B cell (primary cell): ENCODE results near the gene SCAMP4. TPM values are rescaled to one million over a fixed set of nuclear protein-coding genes. Genes with fewer than 3 reads are reported as not detected.

Experiments used
- ATAC-seq: fragments of 200-7000 bp; cut with Tn5 transposase; one replicate; pipeline ENCODE4 v1.10.0; 2021; ENCODE audit warnings: low read depth, mild to moderate bottlenecking, moderate number of reproducible peaks, moderate library complexity
- CTCF ChIA-PET: fragments of 350-600 bp; sonication (Branson Sonifier 250); formaldehyde crosslinking; loops from one replicate; lab custom pipeline; 2021; ENCODE audit warnings: antibody characterized with exemption, inconsistent platforms; lab: Charles Lee
- POLR2A ChIA-PET: fragments of 350-600 bp; sonication (Branson Sonifier 250); formaldehyde crosslinking; loops from one replicate; lab custom pipeline; 2021; ENCODE audit warnings: antibody characterized with exemption; lab: Charles Lee
- DNase-seq: peaks from one replicate; pipeline ENCODE4 v3.0.0; 2013
- H2AFZ ChIP-seq: 2 replicates; pipeline ENCODE4 v1.6.1; 2012; ENCODE audit warnings: mild to moderate bottlenecking, low read depth, low read length; ENCODE audit not compliant: insufficient read depth, poor library complexity, severe bottlenecking
- H3K27ac ChIP-seq, 2 donors: 1 replicate in 1 of 2; 2 replicates in 1 of 2; pipeline ENCODE4 v1.5.1; 2012 to 2013; ENCODE audit warnings: low read length in 2 of 2, mild to moderate bottlenecking in 2 of 2, moderate library complexity in 1 of 2
- H3K27me3 ChIP-seq, 4 experiments: fragments of 200-600 bp in 1 of 4; sonication (generic) in 1 of 4; replicated peaks in 1 of 4; 1 replicate in 2 of 4; 2 replicates in 2 of 4; pipeline versions ENCODE4 v1.6.1 to v1.7.0; 2013 to 2016; ENCODE audit warnings: low read length in 3 of 4, mild to moderate bottlenecking in 2 of 4, mixed read lengths in 1 of 4, moderate library complexity in 1 of 4; ENCODE audit not compliant: insufficient read depth in 4 of 4, control insufficient read depth in 3 of 4; ENCODE audit errors: control extremely low read depth in 1 of 4
- H3K36me3 ChIP-seq, 2 experiments: replicated peaks in 1 of 2; 1 replicate in 1 of 2; 2 replicates in 1 of 2; pipeline versions ENCODE4 v1.6.1 to v1.7.1; 2013; ENCODE audit warnings: low read length in 1 of 2; ENCODE audit not compliant: insufficient read depth in 2 of 2, control insufficient read depth in 1 of 2; ENCODE audit errors: control extremely low read depth in 1 of 2, extremely low read depth in 1 of 2
- H3K4me1 ChIP-seq, 2 donors: fragments of 200-600 bp in 1 of 2; sonication (generic) in 1 of 2; 1 replicate in 1 of 2; 2 replicates in 1 of 2; pipeline versions ENCODE4 v1.5.1 to v1.6.1; 2013 to 2017; ENCODE audit warnings: low read length in 2 of 2; ENCODE audit not compliant: control insufficient read depth in 2 of 2, insufficient read depth in 2 of 2
- H3K4me2 ChIP-seq: replicated peaks from 2 replicates; pipeline ENCODE3; 2012; ENCODE audit warnings: mild to moderate bottlenecking, low read depth, low read length; ENCODE audit not compliant: poor library complexity, severe bottlenecking
- H3K4me3 ChIP-seq, 5 experiments: fragments of 200-600 bp in 1 of 5; sonication (generic) in 1 of 5; 1 replicate in 3 of 5; 2 replicates in 2 of 5; pipeline versions ENCODE4 v1.5.1 to v1.7.0; 2011 to 2016; ENCODE audit warnings: low read length in 4 of 5, mild to moderate bottlenecking in 4 of 5, low read depth in 2 of 5, control low read depth in 1 of 5, moderate library complexity in 1 of 5; ENCODE audit not compliant: insufficient read depth in 1 of 5; ENCODE audit errors: control extremely low read depth in 1 of 5, extremely low read depth in 1 of 5
- H3K79me2 ChIP-seq: fragments of 200-600 bp; sonication (generic); one replicate; pipeline ENCODE4 v1.6.0; 2016; ENCODE audit warnings: low read length; ENCODE audit not compliant: control insufficient read depth, insufficient read depth
- H3K9ac ChIP-seq: fragments of 200-600 bp; sonication (generic); 2 replicates; pipeline ENCODE4 v1.6.1; 2017; ENCODE audit warnings: mild to moderate bottlenecking, low read length, moderate library complexity
- H3K9me3 ChIP-seq, 3 donors: one replicate each; pipeline versions ENCODE4 v1.6.1 to v1.7.1; 2013; ENCODE audit warnings: low read length in 2 of 3; ENCODE audit not compliant: control insufficient read depth in 2 of 3, insufficient read depth in 1 of 3; ENCODE audit errors: control extremely low read depth in 1 of 3
- H4K20me1 ChIP-seq: 2 replicates; pipeline ENCODE4 v1.6.0; 2012; ENCODE audit warnings: mild to moderate bottlenecking, low read length; ENCODE audit not compliant: insufficient read depth, control insufficient read depth, poor library complexity, severe bottlenecking
- H3K27ac Mint-ChIP-seq: one replicate; pipeline ENCODE4 v1.8.0; 2021; ENCODE audit warnings: mixed read lengths
- H3K27me3 Mint-ChIP-seq: one replicate; pipeline ENCODE4 v1.8.0; 2021; ENCODE audit warnings: mixed read lengths
- H3K4me1 Mint-ChIP-seq: one replicate; pipeline ENCODE4 v1.8.0; 2021; ENCODE audit warnings: mixed read lengths
- H3K4me3 Mint-ChIP-seq: one replicate; pipeline ENCODE4 v1.8.0; 2021; ENCODE audit warnings: mixed read lengths
- H3K9me3 Mint-ChIP-seq: one replicate; pipeline ENCODE4 v1.8.0; 2022; ENCODE audit warnings: mixed read lengths; ENCODE audit not compliant: insufficient read depth
- CTCF ChIP-seq: fragments of 200-600 bp; IDR thresholded peaks from one replicate; pipeline ENCODE4 v1.8.0; 2022; ENCODE audit warnings: antibody characterized with exemption, mild to moderate bottlenecking
- EZH2 ChIP-seq: IDR thresholded peaks from 2 replicates; pipeline ENCODE4 v1.6.1; 2012; ENCODE audit warnings: borderline replicate concordance, low read depth, mild to moderate bottlenecking, moderate library complexity, low read length; ENCODE audit not compliant: insufficient read depth, poor library complexity, severe bottlenecking
- WGBS: methylation state at CpG from one replicate; pipeline ENCODE4 v1.1.5; 2013; ENCODE audit warnings: missing lambda C conversion rate; ENCODE audit not compliant: insufficient coverage; 5-methylcytosine and 5-hydroxymethylcytosine counted together
- intact Hi-C: fragments of 100-400 bp; cut with micrococcal nuclease; formaldehyde crosslinking; loops from one replicate; pipeline ENCODE4 v1.10.0; 2022
- polyA plus RNA-seq: library from polyadenylated mRNA; depleted of rRNA; stranded (reverse); fragments of >200 nt; gene quantifications from 2 replicates; pipeline ENCODE4 v1.2.3, GENCODE V29; 2012
- total RNA-seq, 2 donors: library from RNA; stranded (reverse); fragments of 120-200 nt in 1 of 2; gene quantifications; 1 replicate in 1 of 2; 2 replicates in 1 of 2; pipeline versions ENCODE4 v1.2.3 to v1.2.4, GENCODE V29; 2013 to 2022

Gene SCAMP4
- total and polyA plus RNA-seq, 2 donors (not counting 1 experiment from before 2014, with no cell fraction given) = 47.9 to 60.0 TPM

GRCh38 chr19:1855828-1856255 is 49.4 kb upstream of the SCAMP4 start:
- intact Hi-C loops = loop anchor here (1.0 kb wide), 1 partner anchor 8 kb away; no protein-coding TSS in a partner anchor
- peak overlapping the region; percentile 97 for H3K4me2 ChIP-seq
- no peaks in the 10 kb centered on the region for H3K9me3 ChIP-seq
- H3K9ac ChIP-seq = peak overlapping the region; percentile 74
- ChIA-PET CTCF (interaction anchor here (0.9 to 1.8 kb wide), 3 partner anchors 9 to 77 kb away, joined by 3 to 5 read pairs (median 4); no protein-coding TSS in a partner anchor), POLR2A (interaction anchor here (0.5 to 1.1 kb wide), 2 partner anchors 9 to 51 kb away, joined by 3 to 4 read pairs; no protein-coding TSS in a partner anchor)
- peak overlapping the region; percentile 75 to 79 for H3K27ac ChIP-seq
- TF ChIP-seq CTCF (no peak), EZH2 (no peak)
- H2AFZ ChIP-seq = no peak overlapping the region
- peaks cover 78% of the 10 kb centered on the region for H3K79me2 ChIP-seq
- WGBS = 0% methylated on average over 8 of the region's 13 CpGs
- Mint-ChIP-seq H3K9me3 (no peaks in the 10 kb centered on the region), H3K4me3 (peak overlapping the region; percentile 83), H3K27me3 (no peaks in the 10 kb centered on the region), H3K27ac (peak overlapping the region; percentile 87), H3K4me1 (peaks cover 65% of the 10 kb centered on the region)
- ATAC-seq (peak; percentile 3), DNase-seq (no peak)
- H4K20me1 ChIP-seq = peaks cover 91% of the 10 kb centered on the region
- H3K4me3 ChIP-seq = peak overlapping the region; percentile 27 to 70 (median 64)
- peaks cover 71 to 90% of the 10 kb centered on the region in 2 donors for H3K4me1 ChIP-seq
- no peaks in the 10 kb centered on the region for H3K27me3 ChIP-seq
- H3K36me3 ChIP-seq = peaks cover 0 to 4% of the 10 kb centered on the region in 2 experiments

GRCh38 chr19:1856345-1856697 is 48.9 kb upstream of the SCAMP4 start:
- peaks cover 0 to 4% of the 10 kb centered on the region in 2 experiments for H3K36me3 ChIP-seq
- ChIA-PET POLR2A (interaction anchor here (0.6 to 1.1 kb wide), 4 partner anchors 8 to 587 kb away, joined by 3 to 4 read pairs (median 4); partner anchors contain the start of gene CIRBP), CTCF (interaction anchor here (0.9 to 1.8 kb wide), 3 partner anchors 8 to 77 kb away, joined by 3 to 5 read pairs (median 4); no protein-coding TSS in a partner anchor)
- Mint-ChIP-seq H3K27me3 (no peaks in the 10 kb centered on the region), H3K9me3 (no peaks in the 10 kb centered on the region), H3K4me3 (peak overlapping the region; percentile 83), H3K4me1 (peaks cover 64% of the 10 kb centered on the region), H3K27ac (peak overlapping the region; percentile 87)
- peaks cover 94% of the 10 kb centered on the region for H4K20me1 ChIP-seq
- H2AFZ ChIP-seq = no peak overlapping the region
- H3K79me2 ChIP-seq = peaks cover 81% of the 10 kb centered on the region
- 2% methylated on average over 5 of the region's 6 CpGs for WGBS
- peak overlapping the region; percentile 97 for H3K4me2 ChIP-seq
- peak overlapping the region; percentile 75 to 79 for H3K27ac ChIP-seq
- peak overlapping the region; percentile 18 to 70 (median 64) for H3K4me3 ChIP-seq
- intact Hi-C loops = loop anchor here (1.0 kb wide), 1 partner anchor 8 kb away; no protein-coding TSS in a partner anchor
- no peak for TF ChIP-seq CTCF
- no peak for TF ChIP-seq EZH2
- H3K9ac ChIP-seq = peak overlapping the region; percentile 74
- H3K27me3 ChIP-seq = no peaks in the 10 kb centered on the region
- H3K4me1 ChIP-seq = peaks cover 72 to 90% of the 10 kb centered on the region in 2 donors
- no peak for DNase-seq
- ATAC-seq = no peak
- no peaks in the 10 kb centered on the region for H3K9me3 ChIP-seq
